Measurements from ENCODE around the gene LPCAT3. TPM values are rescaled to one million over a fixed set of nuclear protein-coding genes. Genes with fewer than 3 reads are reported as not detected.

LPCAT3 gene
- total and polyA plus RNA-seq, 2 of the 13 experiments (the other 11 are each of a cell fraction or from before 2014, with no cell fraction given), result 44.5 to 64.3 TPM

- TF ChIP-seq, protein P1, sequence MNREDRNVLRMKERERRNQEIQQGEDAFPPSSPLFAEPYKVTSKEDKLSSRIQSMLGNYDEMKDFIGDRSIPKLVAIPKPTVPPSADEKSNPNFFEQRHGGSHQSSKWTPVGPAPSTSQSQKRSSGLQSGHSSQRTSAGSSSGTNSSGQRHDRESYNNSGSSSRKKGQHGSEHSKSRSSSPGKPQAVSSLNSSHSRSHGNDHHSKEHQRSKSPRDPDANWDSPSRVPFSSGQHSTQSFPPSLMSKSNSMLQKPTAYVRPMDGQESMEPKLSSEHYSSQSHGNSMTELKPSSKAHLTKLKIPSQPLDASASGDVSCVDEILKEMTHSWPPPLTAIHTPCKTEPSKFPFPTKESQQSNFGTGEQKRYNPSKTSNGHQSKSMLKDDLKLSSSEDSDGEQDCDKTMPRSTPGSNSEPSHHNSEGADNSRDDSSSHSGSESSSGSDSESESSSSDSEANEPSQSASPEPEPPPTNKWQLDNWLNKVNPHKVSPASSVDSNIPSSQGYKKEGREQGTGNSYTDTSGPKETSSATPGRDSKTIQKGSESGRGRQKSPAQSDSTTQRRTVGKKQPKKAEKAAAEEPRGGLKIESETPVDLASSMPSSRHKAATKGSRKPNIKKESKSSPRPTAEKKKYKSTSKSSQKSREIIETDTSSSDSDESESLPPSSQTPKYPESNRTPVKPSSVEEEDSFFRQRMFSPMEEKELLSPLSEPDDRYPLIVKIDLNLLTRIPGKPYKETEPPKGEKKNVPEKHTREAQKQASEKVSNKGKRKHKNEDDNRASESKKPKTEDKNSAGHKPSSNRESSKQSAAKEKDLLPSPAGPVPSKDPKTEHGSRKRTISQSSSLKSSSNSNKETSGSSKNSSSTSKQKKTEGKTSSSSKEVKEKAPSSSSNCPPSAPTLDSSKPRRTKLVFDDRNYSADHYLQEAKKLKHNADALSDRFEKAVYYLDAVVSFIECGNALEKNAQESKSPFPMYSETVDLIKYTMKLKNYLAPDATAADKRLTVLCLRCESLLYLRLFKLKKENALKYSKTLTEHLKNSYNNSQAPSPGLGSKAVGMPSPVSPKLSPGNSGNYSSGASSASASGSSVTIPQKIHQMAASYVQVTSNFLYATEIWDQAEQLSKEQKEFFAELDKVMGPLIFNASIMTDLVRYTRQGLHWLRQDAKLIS (CRISPR knock-in tag; IDR thresholded peaks at IDR 0.05), result no peak
- TF ChIP-seq, protein P2, sequence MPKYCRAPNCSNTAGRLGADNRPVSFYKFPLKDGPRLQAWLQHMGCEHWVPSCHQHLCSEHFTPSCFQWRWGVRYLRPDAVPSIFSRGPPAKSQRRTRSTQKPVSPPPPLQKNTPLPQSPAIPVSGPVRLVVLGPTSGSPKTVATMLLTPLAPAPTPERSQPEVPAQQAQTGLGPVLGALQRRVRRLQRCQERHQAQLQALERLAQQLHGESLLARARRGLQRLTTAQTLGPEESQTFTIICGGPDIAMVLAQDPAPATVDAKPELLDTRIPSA (CRISPR knock-in tag; IDR thresholded peaks at IDR 0.05; ENCODE audit: borderline replicate concordance), result no peak
- TF ChIP-seq, protein P3, sequence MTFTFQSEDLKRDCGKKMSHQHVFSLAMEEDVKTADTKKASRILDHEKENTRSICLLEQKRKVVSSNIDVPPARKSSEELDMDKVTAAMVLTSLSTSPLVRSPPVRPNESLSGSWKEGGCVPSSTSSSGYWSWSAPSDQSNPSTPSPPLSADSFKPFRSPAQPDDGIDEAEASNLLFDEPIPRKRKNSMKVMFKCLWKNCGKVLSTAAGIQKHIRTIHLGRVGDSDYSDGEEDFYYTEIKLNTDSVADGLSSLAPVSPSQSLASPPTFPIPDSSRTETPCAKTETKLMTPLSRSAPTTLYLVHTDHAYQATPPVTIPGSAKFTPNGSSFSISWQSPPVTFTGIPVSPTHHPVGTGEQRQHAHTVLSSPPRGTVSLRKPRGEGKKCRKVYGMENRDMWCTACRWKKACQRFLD (CRISPR knock-in tag; IDR thresholded peaks at IDR 0.05; ENCODE audit: borderline replicate concordance), result peak; percentile 71; the same call in 1 of the 2 replicates
- peak; percentile 75; the same call in 1 of the 2 replicates for TF ChIP-seq HDAC1 (CRISPR knock-in tag; IDR thresholded peaks at IDR 0.05)
- TF ChIP-seq HBP1 (CRISPR knock-in tag; IDR thresholded peaks at IDR 0.05; ENCODE audit: low read depth), result peak; percentile 61
- TF ChIP-seq, protein P4, sequence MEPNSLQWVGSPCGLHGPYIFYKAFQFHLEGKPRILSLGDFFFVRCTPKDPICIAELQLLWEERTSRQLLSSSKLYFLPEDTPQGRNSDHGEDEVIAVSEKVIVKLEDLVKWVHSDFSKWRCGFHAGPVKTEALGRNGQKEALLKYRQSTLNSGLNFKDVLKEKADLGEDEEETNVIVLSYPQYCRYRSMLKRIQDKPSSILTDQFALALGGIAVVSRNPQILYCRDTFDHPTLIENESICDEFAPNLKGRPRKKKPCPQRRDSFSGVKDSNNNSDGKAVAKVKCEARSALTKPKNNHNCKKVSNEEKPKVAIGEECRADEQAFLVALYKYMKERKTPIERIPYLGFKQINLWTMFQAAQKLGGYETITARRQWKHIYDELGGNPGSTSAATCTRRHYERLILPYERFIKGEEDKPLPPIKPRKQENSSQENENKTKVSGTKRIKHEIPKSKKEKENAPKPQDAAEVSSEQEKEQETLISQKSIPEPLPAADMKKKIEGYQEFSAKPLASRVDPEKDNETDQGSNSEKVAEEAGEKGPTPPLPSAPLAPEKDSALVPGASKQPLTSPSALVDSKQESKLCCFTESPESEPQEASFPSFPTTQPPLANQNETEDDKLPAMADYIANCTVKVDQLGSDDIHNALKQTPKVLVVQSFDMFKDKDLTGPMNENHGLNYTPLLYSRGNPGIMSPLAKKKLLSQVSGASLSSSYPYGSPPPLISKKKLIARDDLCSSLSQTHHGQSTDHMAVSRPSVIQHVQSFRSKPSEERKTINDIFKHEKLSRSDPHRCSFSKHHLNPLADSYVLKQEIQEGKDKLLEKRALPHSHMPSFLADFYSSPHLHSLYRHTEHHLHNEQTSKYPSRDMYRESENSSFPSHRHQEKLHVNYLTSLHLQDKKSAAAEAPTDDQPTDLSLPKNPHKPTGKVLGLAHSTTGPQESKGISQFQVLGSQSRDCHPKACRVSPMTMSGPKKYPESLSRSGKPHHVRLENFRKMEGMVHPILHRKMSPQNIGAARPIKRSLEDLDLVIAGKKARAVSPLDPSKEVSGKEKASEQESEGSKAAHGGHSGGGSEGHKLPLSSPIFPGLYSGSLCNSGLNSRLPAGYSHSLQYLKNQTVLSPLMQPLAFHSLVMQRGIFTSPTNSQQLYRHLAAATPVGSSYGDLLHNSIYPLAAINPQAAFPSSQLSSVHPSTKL (CRISPR knock-in tag; IDR thresholded peaks at IDR 0.05), result no peak; the same call in 1 of the 2 replicates
- TF ChIP-seq, protein P5, sequence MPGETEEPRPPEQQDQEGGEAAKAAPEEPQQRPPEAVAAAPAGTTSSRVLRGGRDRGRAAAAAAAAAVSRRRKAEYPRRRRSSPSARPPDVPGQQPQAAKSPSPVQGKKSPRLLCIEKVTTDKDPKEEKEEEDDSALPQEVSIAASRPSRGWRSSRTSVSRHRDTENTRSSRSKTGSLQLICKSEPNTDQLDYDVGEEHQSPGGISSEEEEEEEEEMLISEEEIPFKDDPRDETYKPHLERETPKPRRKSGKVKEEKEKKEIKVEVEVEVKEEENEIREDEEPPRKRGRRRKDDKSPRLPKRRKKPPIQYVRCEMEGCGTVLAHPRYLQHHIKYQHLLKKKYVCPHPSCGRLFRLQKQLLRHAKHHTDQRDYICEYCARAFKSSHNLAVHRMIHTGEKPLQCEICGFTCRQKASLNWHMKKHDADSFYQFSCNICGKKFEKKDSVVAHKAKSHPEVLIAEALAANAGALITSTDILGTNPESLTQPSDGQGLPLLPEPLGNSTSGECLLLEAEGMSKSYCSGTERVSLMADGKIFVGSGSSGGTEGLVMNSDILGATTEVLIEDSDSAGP (CRISPR knock-in tag; IDR thresholded peaks at IDR 0.05; ENCODE audit: borderline replicate concordance), result peak; percentile 48; the same call in 1 of the 2 replicates
- TF ChIP-seq SYNCRIP (IDR thresholded peaks at IDR 0.05; ENCODE audit: insufficient read depth, low read depth, low read length), result no peak
- TF ChIP-seq, protein P6, sequence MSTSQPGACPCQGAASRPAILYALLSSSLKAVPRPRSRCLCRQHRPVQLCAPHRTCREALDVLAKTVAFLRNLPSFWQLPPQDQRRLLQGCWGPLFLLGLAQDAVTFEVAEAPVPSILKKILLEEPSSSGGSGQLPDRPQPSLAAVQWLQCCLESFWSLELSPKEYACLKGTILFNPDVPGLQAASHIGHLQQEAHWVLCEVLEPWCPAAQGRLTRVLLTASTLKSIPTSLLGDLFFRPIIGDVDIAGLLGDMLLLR (CRISPR knock-in tag; IDR thresholded peaks at IDR 0.05), result peak; percentile 13; the same call in 1 of the 2 replicates
- no peak for TF ChIP-seq TP53 (CRISPR knock-in tag; conservative IDR thresholded peaks at IDR 0.05)
- TF ChIP-seq MTA1 (CRISPR knock-in tag; IDR thresholded peaks at IDR 0.05; ENCODE audit: borderline replicate concordance), result 0 out of 2 replicates have a peak, but pooled peaks have one; percentile 12
- peak; percentile 91 for TF ChIP-seq AGO1 (IDR thresholded peaks at IDR 0.05; ENCODE audit: low read depth, low read length, poor library complexity, severe bottlenecking)
Observed at GRCh38 chr12:6946033-6946919, 72.0 kb downstream of the LPCAT3 start (continued).

Measured in HepG2 (cell line).